C4-2B (cell line): ENCODE results near the gene TF.
"Not testable (repeated sequence)": the region's sequence is repeated elsewhere in the genome, so short reads cannot be mapped to it uniquely, and the experiment has no call there.

Experiments
- H3K27ac ChIP-seq: fragments of 450-650 bp; 2 replicates; pipeline ENCODE4 v1.5.1; 2017
- CTCF ChIP-seq: fragments of 450-650 bp; conservative IDR thresholded peaks from 2 replicates; pipeline ENCODE4 v1.5.1; 2017; ENCODE audit warnings: mild to moderate bottlenecking
- ZFX ChIP-seq: fragments of 450-650 bp; IDR thresholded peaks from 2 replicates; pipeline ENCODE4 v1.6.1; 2017

TF gene

GRCh38 chr3:133773732-133774131 lies 27.5 kb downstream of the TF start:
- no peak overlapping the region for H3K27ac ChIP-seq
- TF ChIP-seq CTCF (no peak), ZFX (no peak)

GRCh38 chr3:133775309-133775708 lies 29.1 kb downstream of the TF start:
- no peak for TF ChIP-seq CTCF

GRCh38 chr3:133775835-133776234 lies 29.6 kb downstream of the TF start:
- TF ChIP-seq CTCF: no peak
- no peak for TF ChIP-seq ZFX
- H3K27ac ChIP-seq: no peak overlapping the region

More at GRCh38 chr3:133775309-133775708, 29.1 kb downstream of the TF start:
- H3K27ac ChIP-seq: no peak overlapping the region

GRCh38 chr3:133776794-133777438 lies 30.7 kb downstream of the TF start:
- H3K27ac ChIP-seq: no peak overlapping the region
- TF ChIP-seq ZFX: no peak
- 0 out of 2 replicates have a peak, but pooled peaks have one; percentile 3 for TF ChIP-seq CTCF

GRCh38 chr3:133777807-133778568 lies 31.8 kb downstream of the TF start:
- TF ChIP-seq CTCF (no peak), ZFX (no peak)
- H3K27ac ChIP-seq: no peak overlapping the region

GRCh38 chr3:133779626-133780203 lies 33.5 kb downstream of the TF start:
- no peak overlapping the region for H3K27ac ChIP-seq
- no peak for TF ChIP-seq ZFX
- no peak for TF ChIP-seq CTCF

- not testable (repeated sequence) for H3K27ac ChIP-seq
Measured at GRCh38 chr3:133780756-133781155, 34.6 kb downstream of the TF start.
